ENCODE measurements around the gene ZRANB1.

The ZRANB1 gene

DNA sequence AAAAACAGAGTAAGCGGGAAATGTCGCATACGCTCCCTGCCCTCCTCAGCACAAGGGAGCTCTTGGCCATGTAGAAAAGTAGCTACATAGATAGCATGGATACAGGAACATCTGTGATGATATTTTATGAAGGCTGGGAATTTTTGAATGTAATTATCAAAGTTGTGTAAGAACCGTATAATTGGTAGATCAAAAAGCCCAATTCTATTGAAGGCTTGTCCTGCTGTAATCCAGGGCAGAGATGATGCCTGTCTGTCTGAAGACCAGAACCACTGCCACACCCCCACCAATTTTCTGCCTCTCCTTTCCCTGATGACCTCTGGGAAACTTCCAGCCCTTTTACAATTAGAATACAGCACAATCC lies 51.4 kb downstream of the ZRANB1 start:
- DNase-seq (ENCODE audit: extremely low read depth in 1 of 2, low read depth in 1 of 2): no peak

DNA sequence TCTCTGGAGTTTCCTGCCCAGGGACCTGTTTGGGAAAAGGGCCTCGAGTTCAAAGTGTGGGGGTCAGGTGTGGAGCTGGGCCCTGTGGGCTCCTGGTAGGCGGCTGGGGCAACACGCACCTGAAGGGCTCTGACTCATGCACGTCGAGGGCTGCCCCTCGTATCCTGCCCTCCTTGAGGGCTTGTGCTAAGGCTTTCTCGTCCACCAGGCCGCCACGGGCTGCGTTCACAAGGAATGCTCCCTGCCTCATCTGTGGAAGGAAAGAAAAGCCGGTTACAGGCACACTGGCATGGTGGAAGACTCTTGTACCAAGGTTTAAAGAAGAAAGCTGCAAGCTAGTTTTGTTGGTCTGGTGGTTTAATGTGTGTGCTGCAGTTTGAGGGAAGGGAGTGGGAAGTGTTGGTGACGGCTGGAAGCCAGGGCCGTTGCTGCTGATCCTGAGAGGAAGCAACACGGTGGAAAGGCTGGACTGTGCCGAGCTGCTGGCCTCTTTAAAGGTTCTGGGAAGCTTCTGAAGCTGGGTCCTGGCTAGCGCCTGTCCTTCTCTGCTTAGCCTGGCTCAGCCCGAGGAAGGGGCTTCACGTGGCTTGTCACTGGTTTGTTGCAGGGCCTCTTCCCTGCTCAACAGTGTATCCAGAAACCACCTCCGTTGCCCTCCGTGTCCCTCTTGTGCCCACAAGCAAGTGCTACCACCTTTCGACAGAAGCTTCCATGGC lies 52.0 kb downstream of the ZRANB1 start:
- no peak for DNase-seq (ENCODE audit: extremely low read depth in 1 of 2, low read depth in 1 of 2)

DNA sequence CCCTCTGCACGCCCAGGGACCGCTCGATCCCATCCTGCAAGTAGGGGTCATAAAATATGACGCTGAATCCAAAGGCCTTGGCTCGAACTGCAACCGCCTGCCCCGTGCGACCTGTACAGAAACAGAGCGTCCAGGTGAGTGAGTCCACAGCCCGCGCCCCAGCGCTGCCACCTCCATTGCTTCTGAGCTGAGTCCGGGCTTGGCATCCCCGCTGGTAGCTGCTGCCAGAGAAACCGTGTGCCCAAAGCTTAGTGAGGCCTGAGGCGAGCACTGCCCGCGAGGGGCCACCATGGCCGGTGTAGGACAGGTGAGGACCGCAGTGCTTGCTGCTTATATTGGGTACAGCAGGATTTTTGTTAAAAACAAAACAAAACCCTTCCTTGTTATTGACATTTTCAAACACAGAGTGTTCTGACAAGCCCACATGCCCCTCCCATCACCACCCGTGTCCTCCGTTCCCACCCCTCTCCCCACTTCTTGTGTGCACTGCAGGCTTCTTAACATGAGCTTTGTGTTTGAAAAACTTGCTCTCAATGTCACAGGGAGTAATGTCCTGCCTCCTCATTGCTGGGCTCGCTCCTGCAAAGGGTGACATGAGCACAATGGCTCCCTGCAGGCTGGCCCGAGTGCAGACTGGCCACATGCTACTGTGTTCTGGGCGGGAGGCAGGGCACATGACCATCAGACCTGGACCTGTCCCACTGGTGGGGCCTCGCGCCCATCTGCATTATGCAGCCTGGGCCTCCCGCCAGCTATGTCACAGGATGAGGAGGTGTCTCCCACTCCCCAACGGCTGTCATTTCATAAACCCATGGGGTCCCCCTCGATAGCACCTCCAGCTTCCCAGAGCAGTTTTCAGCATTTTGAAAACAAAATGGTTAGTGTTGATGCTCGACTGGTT lies 52.9 kb downstream of the ZRANB1 start:
- DNase-seq (ENCODE audit: extremely low read depth in 1 of 2, low read depth in 1 of 2): no peak

DNA sequence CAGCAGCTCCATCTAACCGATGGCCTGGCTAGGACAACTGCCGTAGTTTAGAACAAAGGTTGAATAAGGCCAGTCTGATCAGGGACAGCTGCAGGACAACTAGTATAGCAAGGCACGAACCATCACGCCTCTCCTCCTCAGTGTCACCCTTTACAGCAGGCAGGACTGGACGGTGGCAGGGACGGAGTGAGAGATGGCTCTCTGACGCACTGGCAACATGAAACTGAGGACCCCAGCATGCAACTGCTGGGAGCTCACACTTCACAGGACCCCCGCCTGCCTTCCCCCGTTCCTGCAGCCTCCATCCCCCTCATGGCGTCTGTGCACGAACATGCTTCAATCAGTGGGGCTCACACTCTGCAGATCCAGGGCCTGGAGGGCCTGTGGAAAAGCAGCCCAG lies 53.7 kb downstream of the ZRANB1 start:
- no peak for DNase-seq (ENCODE audit: extremely low read depth in 1 of 2, low read depth in 1 of 2)

DNA sequence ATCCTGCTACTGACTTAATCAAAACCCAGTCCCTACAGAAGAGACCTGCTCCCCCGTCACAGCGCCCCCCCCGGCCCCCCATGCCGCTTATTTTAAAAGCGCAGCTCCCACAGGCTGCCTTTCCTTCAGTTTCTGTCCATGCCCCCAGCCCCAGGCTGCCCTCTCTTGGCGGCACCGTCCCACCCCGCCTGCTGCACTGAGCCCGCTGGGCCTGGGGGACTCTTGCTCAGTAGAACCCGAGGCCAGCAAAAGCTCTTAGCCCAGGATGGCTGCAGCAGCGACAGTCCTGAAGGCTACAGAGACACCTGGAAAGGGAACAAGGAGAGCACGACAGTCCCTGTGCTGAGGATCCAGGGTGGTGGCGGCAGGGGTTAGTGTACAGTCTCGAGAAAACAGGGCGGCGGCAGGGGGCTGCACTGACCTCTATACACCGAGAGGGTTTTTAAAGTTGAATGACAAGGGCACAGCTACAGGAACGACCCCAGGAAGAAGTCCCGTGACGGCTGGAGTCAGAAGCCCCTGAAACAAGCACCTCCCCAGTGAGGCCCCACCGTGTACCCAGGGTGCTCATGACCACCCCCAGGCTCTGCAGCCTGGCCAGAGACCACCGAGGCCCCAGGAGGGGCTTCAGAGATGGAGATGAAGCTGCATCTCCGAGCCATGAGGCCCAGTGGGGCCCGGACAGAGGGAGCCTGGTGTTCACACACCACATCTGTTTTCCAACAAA lies 54.4 kb downstream of the ZRANB1 start:
- no peak for DNase-seq (ENCODE audit: extremely low read depth in 1 of 2, low read depth in 1 of 2)

DNA sequence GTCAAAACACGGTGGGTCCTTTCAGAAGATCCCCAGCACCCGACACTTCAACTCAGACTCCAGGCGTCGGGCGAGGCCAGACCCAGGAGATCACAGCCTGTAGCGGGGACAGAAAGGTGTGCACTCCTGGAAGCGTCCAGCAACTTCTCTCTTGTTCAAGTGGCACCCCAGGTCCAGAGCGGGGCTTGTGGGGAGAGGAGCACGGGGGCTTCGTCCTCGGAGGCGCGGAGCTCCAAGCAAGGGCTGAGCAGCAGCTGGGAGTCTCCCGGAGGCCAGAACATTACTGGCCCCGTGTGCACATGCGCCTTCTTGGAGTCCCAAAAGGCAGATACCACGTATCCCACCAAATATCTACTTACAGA lies 54.9 kb downstream of the ZRANB1 start:
- no peak for DNase-seq (ENCODE audit: extremely low read depth in 1 of 2, low read depth in 1 of 2)

DNA sequence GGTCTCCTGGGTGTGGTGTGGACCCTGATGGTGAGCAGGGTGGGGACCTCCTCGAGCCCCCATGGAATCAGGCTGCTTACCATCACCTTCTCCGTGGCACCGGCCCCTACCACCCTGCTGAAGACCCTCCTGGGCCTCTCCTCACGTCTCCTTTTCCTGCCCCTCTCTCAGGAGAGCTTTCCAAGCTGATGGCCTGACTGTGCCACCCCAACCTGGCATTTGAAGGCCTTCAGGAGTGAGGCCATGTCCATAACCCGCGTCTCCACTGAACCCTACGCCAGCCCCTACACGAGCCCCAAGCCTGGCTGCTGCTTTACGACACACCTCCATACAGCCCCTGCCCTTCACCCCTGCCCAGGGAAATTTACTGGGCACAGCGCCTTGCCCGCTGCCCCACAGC lies 55.4 kb downstream of the ZRANB1 start:
- no peak for DNase-seq (ENCODE audit: extremely low read depth in 1 of 2, low read depth in 1 of 2)

DNA sequence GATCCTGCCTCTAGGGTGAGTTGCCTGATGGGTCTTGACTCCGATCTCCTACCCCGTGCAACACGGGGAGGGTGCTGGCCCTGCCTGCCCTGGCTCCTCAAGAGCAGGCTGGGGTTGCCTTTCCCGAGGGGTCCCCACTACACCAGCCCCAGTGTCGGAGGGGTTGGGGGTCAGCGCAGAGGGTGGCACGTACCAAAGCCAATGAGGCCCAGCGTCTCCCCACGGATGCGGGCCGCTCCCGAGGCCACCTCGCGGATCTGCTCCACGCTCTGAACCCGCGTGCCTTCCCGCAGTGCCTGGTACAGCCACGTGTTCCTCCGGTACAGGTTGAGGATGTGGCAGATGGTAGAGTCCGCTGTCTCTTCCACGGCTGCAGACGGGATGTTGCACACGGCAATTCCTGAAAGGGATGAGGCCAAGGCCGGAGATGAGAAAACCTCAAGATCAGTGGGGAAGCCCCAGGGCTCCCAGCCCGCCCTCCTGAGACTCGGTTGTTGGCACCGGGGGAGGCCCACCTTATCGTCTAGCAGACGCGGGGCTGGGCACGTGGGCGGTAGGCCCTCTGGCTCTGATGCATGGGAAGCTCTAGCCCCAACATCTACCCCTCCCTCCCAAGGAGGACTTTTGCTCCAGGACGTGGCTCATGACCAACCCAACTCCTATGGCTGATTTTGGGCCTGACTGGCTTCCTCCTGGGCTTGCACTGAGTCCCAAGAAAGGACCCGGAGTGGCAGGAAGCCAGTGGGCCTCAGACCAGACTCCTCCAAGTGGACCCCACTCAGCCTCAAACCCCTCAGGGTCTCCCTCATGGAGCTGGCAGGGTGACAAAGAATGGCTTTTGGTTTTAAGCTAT lies 56.1 kb downstream of the ZRANB1 start:
- DNase-seq (ENCODE audit: extremely low read depth in 1 of 2, low read depth in 1 of 2): no peak

DNA sequence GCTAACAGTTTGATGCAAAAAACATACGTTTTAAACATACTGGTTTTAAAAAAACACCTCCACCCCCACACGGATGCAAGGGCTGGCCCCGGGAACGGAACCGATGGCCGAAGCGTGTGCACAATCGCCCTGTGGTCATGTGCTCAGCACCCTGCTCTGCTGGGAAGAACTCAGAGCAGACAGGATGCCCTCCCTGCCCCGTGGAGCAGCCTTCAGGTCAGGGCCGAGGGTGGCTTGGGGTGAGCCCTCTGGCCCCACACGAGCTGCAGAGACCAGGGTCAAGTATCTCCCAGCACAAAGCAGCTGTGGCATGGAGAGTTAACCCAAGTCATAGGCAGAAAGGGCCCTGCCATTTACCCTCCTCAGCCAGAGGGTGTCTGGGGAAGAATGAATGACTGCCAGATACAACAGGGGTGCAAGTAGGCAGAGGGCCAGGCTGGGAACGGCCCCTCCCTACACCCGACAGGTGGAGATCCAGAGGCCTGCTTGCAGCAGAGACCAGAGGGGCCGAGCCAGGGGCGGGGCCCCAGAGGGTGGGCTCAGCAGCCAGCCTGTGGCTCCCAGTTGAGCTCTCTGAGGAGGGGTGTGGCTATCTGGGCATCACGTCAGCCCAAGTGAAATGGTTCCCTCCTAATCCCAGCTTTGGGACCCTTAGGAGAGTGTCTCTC lies 56.8 kb downstream of the ZRANB1 start:
- no peak for DNase-seq (ENCODE audit: extremely low read depth in 1 of 2, low read depth in 1 of 2)

DNA sequence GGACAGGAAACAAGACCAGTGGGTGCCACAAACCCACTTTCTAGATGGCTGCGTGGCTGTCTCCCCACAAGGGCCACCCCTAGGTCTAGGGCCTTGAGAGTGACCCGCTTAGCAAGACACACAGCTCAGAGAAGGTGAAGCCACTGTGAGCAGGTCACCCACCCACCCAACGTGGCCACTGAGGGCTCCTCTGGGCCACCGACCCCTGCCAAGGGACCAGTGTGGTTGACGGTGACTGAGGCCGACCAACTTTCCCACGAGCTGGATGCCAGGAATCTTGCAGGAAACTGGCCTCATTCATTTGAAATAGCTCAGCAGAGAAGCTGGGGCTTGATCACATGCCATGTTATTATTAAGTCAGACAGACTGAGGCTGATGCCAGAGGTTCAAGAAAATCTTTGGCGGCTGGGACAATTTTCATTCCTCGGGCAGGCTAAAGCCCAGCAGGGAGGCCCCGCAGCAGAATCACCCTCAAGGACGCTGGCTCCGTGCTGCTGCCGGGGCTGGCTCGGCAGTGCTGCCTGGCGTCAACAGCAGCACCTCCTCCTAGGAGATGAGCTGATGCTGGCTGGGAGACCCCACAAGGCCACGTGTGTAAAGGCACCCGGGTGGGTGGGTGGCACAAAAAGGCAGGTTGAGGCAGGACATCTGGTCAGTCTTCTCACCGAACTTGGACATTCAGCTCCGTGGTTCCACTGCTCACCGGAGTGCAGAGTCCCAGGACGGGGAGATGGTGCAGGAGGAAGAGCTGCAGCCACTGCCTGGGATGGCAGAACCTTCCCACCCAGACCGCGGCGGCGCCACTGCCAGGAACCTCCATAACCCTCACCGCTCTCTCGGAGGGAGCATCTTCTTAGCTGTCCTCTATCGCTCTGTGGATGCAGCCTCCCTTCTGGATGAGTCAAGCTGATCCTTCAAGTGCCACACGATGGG lies 57.8 kb downstream of the ZRANB1 start:
- no peak for DNase-seq (ENCODE audit: extremely low read depth in 1 of 2, low read depth in 1 of 2)

DNA sequence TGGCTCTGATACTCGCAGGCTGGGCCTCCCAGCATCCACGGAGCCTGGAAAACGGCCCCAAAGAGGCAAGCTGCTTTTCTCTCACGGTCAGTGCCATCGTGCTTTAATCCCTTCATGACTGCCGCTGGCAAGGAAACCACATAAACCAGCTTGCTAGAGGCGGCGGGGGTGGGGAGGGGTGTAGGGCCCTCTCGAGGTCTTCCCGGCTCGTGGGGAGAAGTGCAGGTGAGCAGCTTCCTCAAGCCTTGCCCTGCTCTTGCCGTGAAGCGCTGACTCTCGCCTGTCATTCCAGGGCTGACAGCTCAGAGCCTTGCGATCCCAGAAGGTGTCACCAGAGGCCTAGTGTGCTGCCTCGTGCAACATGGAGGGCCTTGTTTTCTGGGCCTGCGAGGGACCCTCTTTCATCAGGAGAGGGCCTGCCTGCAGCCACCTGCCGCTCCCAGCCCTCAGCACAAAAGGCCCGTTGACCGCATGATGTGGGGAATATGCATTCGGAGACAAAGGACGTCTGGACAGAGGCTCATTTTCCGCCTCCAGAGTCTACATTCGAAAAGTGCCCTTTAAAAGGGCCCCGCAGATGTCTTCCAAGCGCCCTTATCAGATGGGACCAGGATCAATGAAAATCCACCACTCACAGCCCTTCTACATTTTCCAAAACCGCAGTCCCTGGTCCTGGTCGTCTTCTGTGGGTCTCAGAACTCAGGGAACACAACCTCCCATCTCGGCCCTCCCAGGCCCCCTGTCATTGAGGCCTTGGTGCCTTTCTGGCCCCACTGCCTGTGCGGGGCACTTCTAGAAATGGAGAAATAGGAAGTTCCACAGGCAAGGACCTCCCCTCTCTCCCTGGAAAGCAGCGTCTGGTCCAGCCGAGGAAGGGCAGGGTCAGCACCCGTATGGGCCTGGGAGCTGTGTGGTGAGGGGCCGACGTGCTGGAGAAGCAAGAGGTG lies 58.7 kb downstream of the ZRANB1 start:
- no peak for DNase-seq (ENCODE audit: extremely low read depth in 1 of 2, low read depth in 1 of 2)

DNA sequence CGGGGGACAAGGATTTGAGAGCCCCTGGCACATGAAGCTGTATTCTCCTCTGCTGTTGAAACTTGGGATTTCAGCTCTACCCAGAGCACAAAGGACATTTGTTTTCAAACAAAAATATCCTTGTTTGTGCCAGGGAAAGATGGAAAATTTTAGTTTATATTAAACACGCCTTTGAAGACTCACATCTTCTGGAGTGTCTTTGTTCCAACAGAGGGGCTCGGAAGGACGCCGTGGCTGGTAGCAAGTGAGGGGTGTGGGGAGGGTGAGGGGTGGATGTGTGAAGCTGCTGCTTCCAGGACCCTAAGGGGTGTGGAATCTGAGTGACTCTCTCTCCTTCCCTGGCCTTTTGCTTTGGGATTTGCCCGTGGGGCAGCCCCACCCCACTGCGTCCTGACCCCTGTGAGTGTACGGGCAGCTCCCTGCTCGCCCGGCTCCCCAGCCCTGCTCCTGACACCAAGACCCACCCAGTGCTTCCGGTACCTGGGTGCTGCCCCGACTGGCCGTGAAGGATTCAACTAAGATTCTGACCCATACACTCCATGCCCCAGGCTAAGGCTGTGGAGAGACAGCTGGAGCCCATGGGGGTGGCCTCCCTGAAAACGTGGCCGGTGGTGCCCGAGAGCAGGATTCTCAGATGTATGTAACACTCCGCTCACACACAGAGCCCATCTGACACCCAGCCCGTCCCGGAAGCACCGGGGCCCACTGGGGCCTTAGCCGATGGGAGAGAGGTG lies 59.6 kb downstream of the ZRANB1 start:
- no peak for DNase-seq (ENCODE audit: extremely low read depth in 1 of 2, low read depth in 1 of 2)

DNA sequence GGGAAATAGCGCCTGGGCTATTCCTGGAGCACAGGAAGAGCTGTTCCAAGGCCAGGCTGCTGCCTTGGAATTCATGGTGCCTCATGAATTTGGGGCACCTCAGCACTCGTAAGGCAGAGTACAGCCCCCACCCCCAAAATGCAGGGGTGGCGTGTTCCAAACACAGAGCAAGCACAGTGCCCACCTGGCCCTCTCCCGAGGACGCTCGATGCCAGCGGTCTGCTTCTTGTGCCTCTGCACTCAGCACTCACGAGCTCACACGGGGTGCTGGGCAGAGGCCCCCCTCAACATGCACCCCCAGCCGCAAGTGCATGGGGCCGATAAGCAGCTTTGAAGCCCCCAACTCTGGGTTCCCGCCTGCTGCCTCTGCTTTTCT lies 60.1 kb downstream of the ZRANB1 start:
- DNase-seq (ENCODE audit: extremely low read depth in 1 of 2, low read depth in 1 of 2): no peak

DNA sequence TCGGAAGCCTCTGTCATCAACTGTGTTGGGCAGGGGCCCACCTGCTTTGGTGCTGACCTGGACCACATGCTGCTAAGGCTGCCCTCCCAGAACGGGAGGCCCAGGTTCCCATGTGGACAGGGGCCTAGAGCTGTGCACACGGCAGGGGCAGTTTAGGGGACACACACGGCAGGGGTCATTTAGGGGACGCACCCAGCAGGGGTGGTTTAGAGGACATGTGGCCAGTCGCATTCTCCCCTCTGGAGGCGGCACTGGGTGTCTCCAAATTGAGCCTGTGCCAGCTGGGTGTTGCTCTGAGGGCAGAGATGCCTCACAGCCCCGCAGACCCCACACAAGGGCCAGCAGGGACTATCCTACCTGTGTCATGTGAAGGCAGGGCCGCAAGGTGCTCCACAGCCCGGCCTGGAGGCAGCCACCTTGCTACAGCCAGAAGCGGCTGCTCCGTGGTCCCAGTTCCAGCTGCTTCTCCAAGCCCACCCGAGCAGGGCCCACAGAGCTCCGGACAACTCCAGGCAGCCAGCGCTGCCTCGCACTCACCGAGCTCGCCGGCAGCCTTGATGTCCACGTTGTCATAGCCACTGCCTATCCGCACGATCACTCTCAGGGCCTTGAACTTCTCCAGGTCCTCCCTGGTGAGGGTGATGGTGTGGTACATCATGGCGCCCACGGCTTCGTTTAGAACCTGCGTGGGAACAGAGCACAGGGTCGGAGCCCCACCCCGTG lies 60.7 kb downstream of the ZRANB1 start:
- no peak for DNase-seq (ENCODE audit: extremely low read depth in 1 of 2, low read depth in 1 of 2)

DNA sequence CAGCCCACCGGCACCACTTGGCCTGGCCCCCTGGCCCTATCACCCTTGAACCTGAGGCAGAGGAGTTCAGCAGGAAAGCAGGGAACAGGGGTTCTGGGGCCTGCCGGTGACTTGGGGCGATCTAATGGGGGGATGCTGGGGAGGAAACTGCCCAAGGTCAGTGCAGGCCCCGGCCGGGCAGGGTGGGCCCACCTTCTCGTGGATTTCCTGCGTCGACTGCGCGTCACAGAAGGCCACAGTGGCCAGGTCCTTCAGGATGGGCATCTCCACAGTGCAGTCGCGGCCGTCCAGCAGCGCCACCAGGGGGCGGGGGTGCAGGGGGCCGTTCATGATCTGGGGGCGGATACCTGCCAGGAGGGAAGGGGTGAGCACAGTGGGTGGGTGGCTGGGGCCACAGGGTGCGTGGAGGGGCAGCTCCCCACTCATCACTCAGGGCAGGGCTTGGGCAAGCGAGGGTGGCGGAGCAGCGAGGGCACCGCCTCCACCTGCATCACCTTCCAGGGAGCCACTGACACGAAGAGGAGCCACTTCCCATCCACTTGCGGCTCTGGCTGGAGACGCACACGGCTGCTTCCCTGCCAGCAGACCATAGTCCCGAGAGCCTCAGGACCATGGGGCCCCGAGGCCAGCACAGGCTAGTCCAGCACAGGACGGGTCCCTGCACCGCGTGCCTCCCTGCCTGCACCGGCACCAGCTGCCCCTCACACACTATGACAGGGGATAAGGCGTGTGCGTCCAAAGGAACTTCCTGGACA lies 61.4 kb downstream of the ZRANB1 start:
- DNase-seq (ENCODE audit: extremely low read depth in 1 of 2, low read depth in 1 of 2): no peak

DNA sequence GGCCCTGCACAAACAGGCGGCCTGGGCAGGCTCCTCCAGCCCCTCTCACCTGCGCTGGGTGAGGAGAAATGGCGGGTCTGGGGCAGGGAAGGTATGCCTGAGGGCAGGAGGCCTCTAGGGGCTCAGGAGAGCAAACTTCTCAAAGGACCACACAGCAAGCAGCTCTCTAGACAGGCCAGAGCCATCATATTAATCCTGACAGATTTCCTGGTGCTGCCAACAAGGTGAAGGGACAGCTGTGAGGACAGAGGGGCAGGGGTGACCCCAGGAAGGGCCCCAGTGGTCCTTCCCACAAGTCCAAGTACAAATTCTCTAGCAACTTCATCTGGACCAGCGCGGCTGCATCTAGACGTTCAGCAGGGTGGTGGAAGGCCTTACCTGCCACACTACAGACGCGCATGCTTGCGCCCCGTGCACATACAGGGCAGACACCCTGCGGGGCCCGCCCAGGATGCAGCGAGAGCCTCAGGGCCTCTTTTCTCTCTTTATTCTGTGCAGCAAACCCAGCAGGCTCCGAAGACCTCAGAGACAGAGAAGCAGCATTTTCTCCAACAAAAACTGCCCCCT lies 62.1 kb downstream of the ZRANB1 start:
- DNase-seq (ENCODE audit: extremely low read depth in 1 of 2, low read depth in 1 of 2): no peak
